Measurements from ENCODE around the gene NFE2L3.
A peak's percentile ranks its signal among the peaks of the same experiment; 100 is the strongest.

NFE2L3 gene

GRCh38 chr7:26195867-26196657 lies 44.1 kb downstream of the NFE2L3 start:
- ChIA-PET POLR2A (ENCODE audit: low non-redundant PET) (no interaction called here), CTCF (interaction anchor here (1.1 kb wide), 1 partner anchor 105 kb away, joined by 3 read pairs; no protein-coding TSS in a partner anchor)
- H3K27ac ChIP-seq, result no peak overlapping the region
- no peak for DNase-seq (ENCODE audit: low spot score)
- TF ChIP-seq, protein P1, sequence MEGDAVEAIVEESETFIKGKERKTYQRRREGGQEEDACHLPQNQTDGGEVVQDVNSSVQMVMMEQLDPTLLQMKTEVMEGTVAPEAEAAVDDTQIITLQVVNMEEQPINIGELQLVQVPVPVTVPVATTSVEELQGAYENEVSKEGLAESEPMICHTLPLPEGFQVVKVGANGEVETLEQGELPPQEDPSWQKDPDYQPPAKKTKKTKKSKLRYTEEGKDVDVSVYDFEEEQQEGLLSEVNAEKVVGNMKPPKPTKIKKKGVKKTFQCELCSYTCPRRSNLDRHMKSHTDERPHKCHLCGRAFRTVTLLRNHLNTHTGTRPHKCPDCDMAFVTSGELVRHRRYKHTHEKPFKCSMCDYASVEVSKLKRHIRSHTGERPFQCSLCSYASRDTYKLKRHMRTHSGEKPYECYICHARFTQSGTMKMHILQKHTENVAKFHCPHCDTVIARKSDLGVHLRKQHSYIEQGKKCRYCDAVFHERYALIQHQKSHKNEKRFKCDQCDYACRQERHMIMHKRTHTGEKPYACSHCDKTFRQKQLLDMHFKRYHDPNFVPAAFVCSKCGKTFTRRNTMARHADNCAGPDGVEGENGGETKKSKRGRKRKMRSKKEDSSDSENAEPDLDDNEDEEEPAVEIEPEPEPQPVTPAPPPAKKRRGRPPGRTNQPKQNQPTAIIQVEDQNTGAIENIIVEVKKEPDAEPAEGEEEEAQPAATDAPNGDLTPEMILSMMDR (conservative IDR thresholded peaks at IDR 0.05; ENCODE audit: low read depth), result no peak

DNA sequence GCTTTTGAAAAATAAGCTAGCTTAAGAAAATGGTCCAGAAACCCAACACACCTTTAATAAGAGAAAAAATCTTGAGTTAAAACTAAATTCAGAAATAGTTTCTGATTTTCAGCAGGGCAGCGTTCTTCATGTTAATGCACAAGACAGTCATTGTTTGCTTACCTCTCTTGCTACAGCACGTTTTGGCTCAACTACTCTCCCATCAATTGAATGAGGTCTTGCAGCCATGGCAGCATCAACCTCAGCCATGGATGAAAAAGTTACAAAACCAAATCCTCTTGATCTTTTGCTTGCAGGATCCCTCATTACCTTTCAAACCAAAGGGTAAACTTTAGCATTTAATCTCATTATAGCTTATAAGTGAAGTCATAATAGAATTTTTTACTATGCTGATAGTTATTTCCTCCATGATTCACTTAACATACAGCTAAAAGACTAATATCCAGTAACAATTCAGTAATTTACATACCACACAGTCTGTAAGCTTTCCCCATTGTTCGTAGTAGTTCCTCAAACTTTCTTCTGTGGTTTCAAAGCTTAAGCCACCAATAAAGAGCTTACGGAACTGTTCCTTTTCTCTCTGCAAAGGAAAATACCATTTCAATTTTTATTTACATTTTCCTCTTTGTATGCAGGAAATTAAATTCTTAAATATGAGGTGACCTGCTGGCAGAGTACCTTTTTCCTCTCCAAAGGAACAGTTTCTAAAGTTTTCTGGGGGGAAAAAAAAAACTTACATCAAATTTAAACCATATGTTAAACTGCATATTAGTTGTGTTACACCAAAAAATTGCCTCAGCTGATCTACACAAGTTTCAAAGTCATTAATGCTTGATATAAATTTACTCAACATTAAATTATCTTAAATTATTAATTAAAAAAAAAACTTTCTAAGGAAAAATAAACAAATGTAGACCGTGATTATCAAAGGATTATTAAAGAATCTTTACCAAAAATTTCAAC lies 45.4 kb downstream of the NFE2L3 start:
- POLR2A ChIA-PET (ENCODE audit: low non-redundant PET), result no interaction called here
- H3K27ac ChIP-seq, result no peak overlapping the region
- CTCF ChIA-PET, result interaction anchor here (0.7 to 1.8 kb wide), 6 partner anchors 9 to 386 kb away, joined by 3 to 9 read pairs (median 6); no protein-coding TSS in a partner anchor
- no peak for DNase-seq (ENCODE audit: low spot score)
- TF ChIP-seq, protein P1 (conservative IDR thresholded peaks at IDR 0.05; ENCODE audit: low read depth), result no peak

GRCh38 chr7:26198133-26198780 lies 46.3 kb downstream of the NFE2L3 start:
- TF ChIP-seq, protein P1 (conservative IDR thresholded peaks at IDR 0.05; ENCODE audit: low read depth), result peak; percentile 88
- no peak overlapping the region for H3K27ac ChIP-seq
- DNase-seq (ENCODE audit: low spot score), result no peak
- ChIA-PET CTCF (interaction anchor here (0.6 to 1.8 kb wide), 8 partner anchors 10 to 963 kb away, joined by 3 to 9 read pairs (median 4); no protein-coding TSS in a partner anchor), POLR2A (ENCODE audit: low non-redundant PET) (no interaction called here)

DNA sequence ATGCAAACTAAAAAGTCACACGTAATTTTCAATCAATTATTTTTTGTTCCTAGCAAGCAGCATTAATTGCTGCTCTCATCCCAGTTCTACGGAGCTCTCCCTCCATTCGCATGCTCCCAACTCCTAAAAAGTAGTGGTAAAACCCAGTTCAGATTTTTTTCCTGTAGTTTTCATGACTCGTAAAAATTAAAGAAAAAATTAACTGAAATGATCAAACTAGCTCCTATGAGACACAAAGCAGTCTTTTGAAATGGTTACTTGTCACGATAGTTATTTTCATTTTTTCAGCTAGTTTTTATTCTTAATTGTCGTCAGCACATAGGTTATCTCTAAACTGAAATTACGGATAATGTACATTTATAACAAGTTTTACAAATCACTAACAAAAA lies 46.8 kb downstream of the NFE2L3 start:
- DNase-seq (ENCODE audit: low spot score), result no peak
- TF ChIP-seq, protein P1 (conservative IDR thresholded peaks at IDR 0.05; ENCODE audit: low read depth), result no peak
- POLR2A ChIA-PET (ENCODE audit: low non-redundant PET), result no interaction called here
- CTCF ChIA-PET, result interaction anchor here (0.6 to 1.8 kb wide), 7 partner anchors 15 to 962 kb away, joined by 3 to 9 read pairs (median 4); no protein-coding TSS in a partner anchor
- no peak overlapping the region for H3K27ac ChIP-seq

DNA sequence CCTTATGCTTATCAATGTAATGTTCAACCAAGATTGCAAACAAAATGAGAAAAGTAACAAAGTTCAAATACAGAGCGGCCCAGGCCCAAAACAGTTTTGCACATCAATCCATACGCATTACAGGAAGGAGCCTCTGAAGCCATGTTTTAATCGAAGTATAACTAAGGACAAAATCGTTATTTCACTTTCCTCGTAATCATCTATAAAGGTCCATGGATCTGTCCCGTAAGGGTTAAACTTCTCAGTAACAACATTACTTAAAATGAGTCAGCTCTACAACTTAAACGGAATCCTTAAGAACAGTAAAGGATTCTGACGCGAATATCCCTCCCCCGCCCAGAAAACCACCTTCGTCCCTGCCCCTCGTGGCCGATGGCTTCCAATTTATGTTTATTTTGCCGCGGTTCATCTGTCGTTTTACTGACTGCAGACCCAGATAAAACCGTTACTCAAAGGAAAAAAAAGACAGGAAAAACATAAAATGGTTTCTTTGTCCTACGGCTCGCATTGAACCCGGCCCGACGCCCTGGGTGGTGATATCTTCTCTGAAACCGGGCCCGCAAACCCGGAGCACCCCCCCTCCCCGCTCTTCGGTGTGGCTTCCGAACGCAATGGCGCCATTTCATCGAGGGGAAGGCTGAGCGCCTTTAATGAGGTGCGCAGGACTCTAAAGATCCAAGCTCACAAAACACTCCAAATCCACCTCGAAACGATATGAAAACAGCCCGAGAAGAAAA lies 47.5 kb downstream of the NFE2L3 start:
- DNase-seq (ENCODE audit: low spot score), result no peak
- ChIA-PET CTCF (interaction anchor here (0.6 to 1.8 kb wide), 4 partner anchors 16 to 166 kb away, joined by 3 to 9 read pairs (median 4); no protein-coding TSS in a partner anchor), POLR2A (ENCODE audit: low non-redundant PET) (interaction anchor here (0.6 to 1.2 kb wide), 4 partner anchors 43 to 530 kb away, joined by 3 to 4 read pairs (median 3); no protein-coding TSS in a partner anchor)
- TF ChIP-seq, protein P1 (conservative IDR thresholded peaks at IDR 0.05; ENCODE audit: low read depth), result no peak
- peak overlapping the region; percentile 100 for H3K27ac ChIP-seq

Data from RWPE1 (cell line).